Measurements from ENCODE around the gene AP5S1.

Gene AP5S1

GRCh38 chr20:3798373-3798768 is 22.0 kb upstream of the AP5S1 start:
- DNase-seq (ENCODE audit: low spot score) = no peak
- TF ChIP-seq CTCF (IDR thresholded peaks at IDR 0.05; ENCODE audit: borderline replicate concordance, control extremely low read depth, extremely low read depth, insufficient read depth, missing control alignments) = no peak
- in situ Hi-C loops (cut with MboI; ENCODE audit: low sequenced_read_pairs, unreplicated experiment) = no loop called here

- in situ Hi-C loops (cut with MboI; ENCODE audit: low sequenced_read_pairs, unreplicated experiment) = no loop called here
- no peak for DNase-seq (ENCODE audit: low spot score)
- TF ChIP-seq CTCF (IDR thresholded peaks at IDR 0.05; ENCODE audit: borderline replicate concordance, control extremely low read depth, extremely low read depth, insufficient read depth, missing control alignments) = no peak
Observed at GRCh38 chr20:3798908-3799248, 21.5 kb upstream of the AP5S1 start.

- no peak for DNase-seq (ENCODE audit: low spot score)
- TF ChIP-seq CTCF (IDR thresholded peaks at IDR 0.05; ENCODE audit: borderline replicate concordance, control extremely low read depth, extremely low read depth, insufficient read depth, missing control alignments) = no peak
- in situ Hi-C loops (cut with MboI; ENCODE audit: low sequenced_read_pairs, unreplicated experiment) = no loop called here
Observed at GRCh38 chr20:3800256-3800877, 20.0 kb upstream of the AP5S1 start.

- in situ Hi-C loops (cut with MboI; ENCODE audit: low sequenced_read_pairs, unreplicated experiment) = no loop called here
- TF ChIP-seq CTCF (IDR thresholded peaks at IDR 0.05; ENCODE audit: borderline replicate concordance, control extremely low read depth, extremely low read depth, insufficient read depth, missing control alignments) = no peak
- DNase-seq (ENCODE audit: low spot score) = no peak
Observed at GRCh38 chr20:3800878-3801260, 19.5 kb upstream of the AP5S1 start.

- DNase-seq (ENCODE audit: low spot score) = no peak
- no peak for TF ChIP-seq CTCF (IDR thresholded peaks at IDR 0.05; ENCODE audit: borderline replicate concordance, control extremely low read depth, extremely low read depth, insufficient read depth, missing control alignments)
- in situ Hi-C loops (cut with MboI; ENCODE audit: low sequenced_read_pairs, unreplicated experiment) = no loop called here
Observed at GRCh38 chr20:3801299-3801698, 19.0 kb upstream of the AP5S1 start.

GRCh38 chr20:3801846-3802245 is 18.5 kb upstream of the AP5S1 start:
- no peak for TF ChIP-seq CTCF (IDR thresholded peaks at IDR 0.05; ENCODE audit: borderline replicate concordance, control extremely low read depth, extremely low read depth, insufficient read depth, missing control alignments)
- DNase-seq (ENCODE audit: low spot score) = no peak
- in situ Hi-C loops (cut with MboI; ENCODE audit: low sequenced_read_pairs, unreplicated experiment) = no loop called here

All from GM13976 (cell line).